Measurements from ENCODE around the gene SIN3B. TPM values are rescaled to one million over a fixed set of nuclear protein-coding genes. Genes with fewer than 3 reads are reported as not detected.
"Not testable (repeated sequence)": the region's sequence is repeated elsewhere in the genome, so short reads cannot be mapped to it uniquely, and the experiment has no call there.

Gene SIN3B
- total RNA-seq, 1 donor from 2014 or later, result 84.8 TPM

DNA sequence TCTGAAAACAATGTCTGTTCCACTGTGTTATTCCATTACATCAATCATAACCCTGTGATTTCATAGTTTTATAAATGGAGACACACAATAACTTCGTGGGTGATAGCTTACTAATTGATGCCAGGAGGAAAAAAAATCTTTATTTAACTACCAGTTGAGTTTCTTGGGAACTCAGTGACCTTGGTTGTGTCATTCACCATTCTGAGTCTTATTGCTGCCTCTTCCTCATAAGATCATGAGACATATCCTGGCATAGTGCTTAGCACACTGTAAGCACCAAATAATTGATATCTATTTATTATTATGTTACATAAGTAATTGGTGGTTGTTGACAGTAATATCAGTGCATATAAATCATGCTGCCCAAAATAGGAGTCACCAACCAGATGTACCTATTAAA, 39.1 kb upstream of the SIN3B start:
- no peak for TF ChIP-seq CTCF (IDR thresholded peaks at IDR 0.05; ENCODE audit: unreplicated experiment)
- DNase-seq (ENCODE audit: low spot score), result no peak
- Mint-ChIP-seq H3K36me3 (ENCODE audit: low read depth, unreplicated experiment) (peaks cover 3% of the 10 kb centered on the region), H3K4me3 (ENCODE audit: unreplicated experiment) (no peak overlapping the region), H3K27me3 (ENCODE audit: unreplicated experiment) (peaks cover 3% of the 10 kb centered on the region), H3K4me1 (ENCODE audit: unreplicated experiment) (no peaks in the 10 kb centered on the region), H3K9me3 (ENCODE audit: unreplicated experiment) (peaks cover 15% of the 10 kb centered on the region), H3K27ac (ENCODE audit: unreplicated experiment) (no peak overlapping the region)

DNA sequence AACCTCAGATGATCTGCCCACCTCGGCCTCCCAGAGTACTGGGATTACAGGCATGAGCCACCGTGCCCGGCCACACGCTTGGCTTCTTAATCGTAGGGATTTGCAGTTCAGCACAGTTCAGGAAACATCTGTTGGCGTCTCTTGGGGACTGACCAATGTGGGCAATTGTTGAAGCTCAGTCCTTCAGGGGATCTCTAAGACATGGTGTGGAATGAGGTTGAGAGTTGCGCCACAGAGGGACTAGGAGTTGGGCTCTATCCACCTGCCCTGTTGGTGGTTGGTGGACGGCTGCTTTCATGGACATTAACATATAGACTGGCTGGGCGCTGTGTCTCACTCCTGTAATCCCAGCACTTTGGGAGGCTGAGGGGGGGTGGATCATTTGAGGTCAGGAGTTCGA, 37.3 kb upstream of the SIN3B start:
- Mint-ChIP-seq H3K27ac (ENCODE audit: unreplicated experiment) (no peak overlapping the region), H3K27me3 (ENCODE audit: unreplicated experiment) (peaks cover 4% of the 10 kb centered on the region), H3K4me1 (ENCODE audit: unreplicated experiment) (no peaks in the 10 kb centered on the region), H3K4me3 (ENCODE audit: unreplicated experiment) (no peak overlapping the region), H3K36me3 (ENCODE audit: low read depth, unreplicated experiment) (peaks cover 8% of the 10 kb centered on the region), H3K9me3 (ENCODE audit: unreplicated experiment) (peaks cover 15% of the 10 kb centered on the region)
- TF ChIP-seq CTCF (IDR thresholded peaks at IDR 0.05; ENCODE audit: unreplicated experiment), result no peak
- DNase-seq (ENCODE audit: low spot score), result no peak

DNA sequence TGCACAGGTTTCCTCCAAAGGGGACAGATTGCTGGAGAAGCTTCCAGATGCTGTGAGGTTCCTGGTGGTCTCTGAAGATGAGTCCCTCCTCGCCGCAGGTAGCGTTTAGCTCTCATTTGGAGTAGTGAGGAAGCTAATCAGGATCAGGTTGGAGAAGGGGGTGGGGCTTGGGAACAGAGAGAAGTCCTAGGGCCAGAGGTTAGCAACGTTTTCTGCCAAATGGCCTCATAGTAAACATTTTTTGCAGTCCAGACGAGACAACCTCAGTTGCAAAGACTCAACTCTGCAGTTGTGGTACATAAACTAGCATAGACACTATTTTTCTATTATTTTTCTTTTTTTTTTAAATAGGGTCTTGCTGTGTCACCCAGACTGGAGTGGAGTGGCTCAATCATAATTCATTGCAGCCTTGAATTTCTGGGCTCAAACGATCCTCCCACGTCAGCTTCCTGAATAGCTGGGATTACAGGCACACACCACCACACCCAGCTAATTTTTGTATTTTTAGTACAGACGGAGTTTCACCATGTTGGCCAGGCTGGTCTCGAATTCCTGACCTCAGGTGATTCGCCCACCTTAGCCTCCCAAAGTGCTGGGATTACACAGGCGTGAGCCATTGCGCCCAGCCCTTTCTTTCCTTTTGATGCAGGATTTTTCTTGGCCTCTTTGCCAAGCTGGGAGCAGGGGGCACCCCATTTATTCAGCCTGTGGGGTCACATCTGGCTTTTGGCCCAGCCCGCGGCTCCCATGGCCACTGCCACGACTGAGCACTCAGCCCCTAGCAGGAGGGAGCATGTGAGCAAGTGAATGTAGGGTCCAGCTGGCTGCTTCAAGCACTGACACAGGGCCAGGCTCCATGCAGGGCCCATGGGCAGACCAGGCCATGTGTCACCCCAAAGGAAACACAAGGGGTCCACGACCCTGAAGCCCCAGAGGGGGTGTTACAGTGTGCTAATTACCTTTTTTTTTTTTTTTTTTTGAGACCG, 34.4 kb upstream of the SIN3B start:
- no peak for TF ChIP-seq CTCF (IDR thresholded peaks at IDR 0.05; ENCODE audit: unreplicated experiment)
- no peak for DNase-seq (ENCODE audit: low spot score)
- no peak overlapping the region for H3K27ac Mint-ChIP-seq (ENCODE audit: unreplicated experiment)
- H3K27me3 Mint-ChIP-seq (ENCODE audit: unreplicated experiment), result peaks cover 1% of the 10 kb centered on the region
- H3K4me1 Mint-ChIP-seq (ENCODE audit: unreplicated experiment), result no peaks in the 10 kb centered on the region
- H3K4me3 Mint-ChIP-seq (ENCODE audit: unreplicated experiment), result no peak overlapping the region
- H3K36me3 Mint-ChIP-seq (ENCODE audit: low read depth, unreplicated experiment), result peaks cover 8% of the 10 kb centered on the region
- H3K9me3 Mint-ChIP-seq (ENCODE audit: unreplicated experiment), result peaks cover 7% of the 10 kb centered on the region

DNA sequence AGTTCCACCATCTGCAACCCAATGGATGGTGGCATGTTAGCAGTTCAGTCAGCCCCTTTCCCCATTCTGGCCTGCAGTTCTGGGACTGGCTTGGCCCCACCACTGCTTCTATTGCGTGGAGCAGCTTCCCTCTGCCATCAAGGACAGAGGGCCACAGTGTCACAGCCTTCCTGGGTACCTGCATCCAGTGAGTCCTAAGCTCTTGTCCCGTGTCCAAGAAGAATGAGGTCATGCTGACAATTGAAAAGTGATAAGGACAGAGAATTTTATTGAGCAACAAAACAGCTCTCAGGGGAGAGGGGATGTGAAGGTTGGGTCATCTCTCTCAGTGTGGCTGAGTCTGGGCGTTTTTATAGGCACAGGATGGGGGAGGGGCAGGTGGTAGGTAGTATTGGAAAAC, 33.5 kb upstream of the SIN3B start:
- Mint-ChIP-seq H3K27me3 (ENCODE audit: unreplicated experiment) (peaks cover 1% of the 10 kb centered on the region), H3K4me3 (ENCODE audit: unreplicated experiment) (no peak overlapping the region), H3K9me3 (ENCODE audit: unreplicated experiment) (peaks cover 3% of the 10 kb centered on the region), H3K36me3 (ENCODE audit: low read depth, unreplicated experiment) (peaks cover 5% of the 10 kb centered on the region), H3K4me1 (ENCODE audit: unreplicated experiment) (no peaks in the 10 kb centered on the region), H3K27ac (ENCODE audit: unreplicated experiment) (no peak overlapping the region)
- DNase-seq (ENCODE audit: low spot score), result no peak
- no peak for TF ChIP-seq CTCF (IDR thresholded peaks at IDR 0.05; ENCODE audit: unreplicated experiment)

GRCh38 chr19:16797876-16798275, 31.3 kb upstream of the SIN3B start:
- peaks cover 1% of the 10 kb centered on the region for H3K27me3 Mint-ChIP-seq (ENCODE audit: unreplicated experiment)
- TF ChIP-seq CTCF (IDR thresholded peaks at IDR 0.05; ENCODE audit: unreplicated experiment), result no peak
- peak overlapping the region; percentile 15 for H3K4me3 Mint-ChIP-seq (ENCODE audit: unreplicated experiment)
- no peaks in the 10 kb centered on the region for H3K9me3 Mint-ChIP-seq (ENCODE audit: unreplicated experiment)
- no peaks in the 10 kb centered on the region for H3K4me1 Mint-ChIP-seq (ENCODE audit: unreplicated experiment)
- no peak for DNase-seq (ENCODE audit: low spot score)
- no peak overlapping the region for H3K27ac Mint-ChIP-seq (ENCODE audit: unreplicated experiment)
- peaks cover 5% of the 10 kb centered on the region for H3K36me3 Mint-ChIP-seq (ENCODE audit: low read depth, unreplicated experiment)

GRCh38 chr19:16798326-16798725, 30.9 kb upstream of the SIN3B start:
- DNase-seq (ENCODE audit: low spot score); H3K4me1 Mint-ChIP-seq (ENCODE audit: unreplicated experiment); H3K27ac Mint-ChIP-seq (ENCODE audit: unreplicated experiment); H3K9me3 Mint-ChIP-seq (ENCODE audit: unreplicated experiment); H3K27me3 Mint-ChIP-seq (ENCODE audit: unreplicated experiment); H3K4me3 Mint-ChIP-seq (ENCODE audit: unreplicated experiment); H3K36me3 Mint-ChIP-seq (ENCODE audit: low read depth, unreplicated experiment): not testable (repeated sequence)

All from endothelial cell (in vitro differentiated cells).